T follicular helper cell (primary cell): ENCODE measurements around the gene KIR2DL4.
"Not testable (repeated sequence)": the region's sequence is repeated elsewhere in the genome, so short reads cannot be mapped to it uniquely, and the experiment has no call there.

ENCODE experiments used
- DNase-seq: peaks from one replicate; pipeline ENCODE4 v3.0.0-alpha.2; 2020; ENCODE audit warnings: low read depth

Gene KIR2DL4

DNA sequence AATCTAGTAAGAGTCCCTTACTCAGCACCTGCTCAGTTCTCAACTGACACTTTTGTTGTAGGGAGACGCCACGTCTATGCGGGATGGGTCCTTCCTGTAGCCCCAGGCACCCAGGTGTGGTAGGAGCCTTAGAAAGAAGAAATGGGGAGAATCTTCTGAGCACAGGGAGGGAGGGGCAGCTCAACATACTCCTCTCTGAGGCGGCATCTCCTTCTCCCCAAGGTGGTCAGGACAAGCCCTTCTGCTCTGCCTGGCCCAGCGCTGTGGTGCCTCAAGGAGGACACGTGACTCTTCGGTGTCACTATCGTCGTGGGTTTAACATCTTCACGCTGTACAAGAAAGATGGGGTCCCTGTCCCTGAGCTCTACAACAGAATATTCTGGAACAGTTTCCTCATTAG, 1.2 kb downstream of the KIR2DL4 start:
- no peak for DNase-seq

DNA sequence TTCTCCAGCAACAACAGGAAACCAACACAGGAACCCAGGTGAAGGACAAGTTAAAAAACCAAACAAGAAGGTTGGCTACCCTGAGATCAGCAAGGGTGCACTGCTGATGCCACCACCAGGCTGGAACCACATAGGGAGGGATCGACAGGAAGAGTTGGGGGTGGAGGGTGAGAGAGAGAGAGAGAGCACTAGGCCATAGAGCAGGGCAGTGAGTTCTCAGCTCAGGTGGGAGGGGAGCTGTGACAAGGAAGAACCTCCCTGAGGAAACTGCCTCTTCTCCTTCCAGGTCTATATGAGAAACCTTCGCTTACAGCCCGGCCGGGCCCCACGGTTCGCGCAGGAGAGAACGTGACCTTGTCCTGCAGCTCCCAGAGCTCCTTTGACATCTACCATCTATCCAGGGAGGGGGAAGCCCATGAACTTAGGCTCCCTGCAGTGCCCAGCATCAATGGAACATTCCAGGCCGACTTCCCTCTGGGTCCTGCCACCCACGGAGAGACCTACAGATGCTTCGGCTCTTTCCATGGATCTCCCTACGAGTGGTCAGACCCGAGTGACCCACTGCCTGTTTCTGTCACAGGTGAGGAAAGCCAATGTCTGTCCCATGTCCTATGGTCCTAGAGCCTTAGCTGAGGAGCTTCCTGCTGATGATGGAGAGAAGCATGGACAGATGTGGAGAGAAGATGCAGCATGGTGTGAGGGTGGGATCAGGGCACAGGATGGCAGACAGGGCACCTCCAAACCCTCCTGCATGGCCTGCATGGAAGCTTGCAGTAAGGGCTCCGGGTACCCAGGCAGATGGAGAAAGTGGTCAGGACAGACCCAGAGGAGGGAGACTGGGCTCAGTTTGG, 2.5 kb downstream of the KIR2DL4 start:
- DNase-seq: no peak

DNA sequence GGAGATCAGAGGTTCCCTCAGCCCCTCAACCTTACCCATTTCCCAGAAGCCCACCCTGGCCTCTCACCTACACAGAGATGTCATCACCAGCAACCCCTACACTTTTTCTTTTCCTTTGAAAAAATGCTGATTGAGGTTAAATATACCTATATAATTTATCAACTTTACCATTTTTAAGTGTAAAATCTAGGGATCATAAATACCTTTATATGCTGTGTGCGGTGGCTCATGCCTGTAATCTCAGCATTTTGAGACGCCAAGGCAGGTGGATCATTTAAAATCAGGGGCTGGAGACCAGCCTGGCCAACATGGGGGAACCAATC, 3.1 kb downstream of the KIR2DL4 start:
- no peak for DNase-seq

DNA sequence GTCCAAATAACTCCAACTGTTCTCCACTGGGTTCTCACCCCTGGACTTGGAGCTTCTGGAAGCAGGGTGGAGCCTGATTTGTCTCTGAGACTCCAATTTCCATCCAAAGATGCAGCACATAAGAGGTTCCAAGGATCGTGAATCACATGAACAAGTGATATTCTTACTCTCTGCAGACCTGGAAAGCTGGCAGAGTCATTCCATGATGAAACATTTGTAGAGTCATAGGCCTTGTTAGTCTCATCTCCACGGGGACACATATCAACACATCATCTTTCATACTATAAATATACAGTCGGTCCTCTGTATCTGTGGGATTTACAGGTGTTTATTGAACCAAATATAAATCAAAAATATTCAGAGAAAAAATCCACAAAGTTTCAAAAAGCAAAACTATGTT, 11.2 kb downstream of the KIR2DL4 start:
- DNase-seq: not testable (repeated sequence)

DNA sequence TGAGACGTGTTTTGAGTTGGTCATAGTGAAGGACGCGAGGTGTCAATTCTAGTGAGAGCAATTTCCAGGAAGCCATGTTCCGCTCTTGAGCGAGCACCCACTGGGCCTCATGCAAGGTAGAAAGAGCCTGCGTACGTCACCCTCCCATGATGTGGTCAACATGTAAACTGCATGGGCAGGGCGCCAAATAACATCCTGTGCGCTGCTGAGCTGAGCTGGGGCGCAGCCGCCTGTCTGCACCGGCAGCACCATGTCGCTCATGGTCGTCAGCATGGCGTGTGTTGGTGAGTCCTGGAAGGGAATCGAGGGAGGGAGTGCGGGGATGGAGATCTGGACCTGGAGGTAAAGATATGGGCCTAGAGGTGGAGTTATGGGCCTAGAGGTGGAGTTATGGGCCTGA, 12.8 kb downstream of the KIR2DL4 start, which contains the start of gene KIR3DL1:
TSS of gene KIR3DL1 (plus strand) at position 218 of the 400 bp plus-strand sequence.
- not testable (repeated sequence) for DNase-seq

DNA sequence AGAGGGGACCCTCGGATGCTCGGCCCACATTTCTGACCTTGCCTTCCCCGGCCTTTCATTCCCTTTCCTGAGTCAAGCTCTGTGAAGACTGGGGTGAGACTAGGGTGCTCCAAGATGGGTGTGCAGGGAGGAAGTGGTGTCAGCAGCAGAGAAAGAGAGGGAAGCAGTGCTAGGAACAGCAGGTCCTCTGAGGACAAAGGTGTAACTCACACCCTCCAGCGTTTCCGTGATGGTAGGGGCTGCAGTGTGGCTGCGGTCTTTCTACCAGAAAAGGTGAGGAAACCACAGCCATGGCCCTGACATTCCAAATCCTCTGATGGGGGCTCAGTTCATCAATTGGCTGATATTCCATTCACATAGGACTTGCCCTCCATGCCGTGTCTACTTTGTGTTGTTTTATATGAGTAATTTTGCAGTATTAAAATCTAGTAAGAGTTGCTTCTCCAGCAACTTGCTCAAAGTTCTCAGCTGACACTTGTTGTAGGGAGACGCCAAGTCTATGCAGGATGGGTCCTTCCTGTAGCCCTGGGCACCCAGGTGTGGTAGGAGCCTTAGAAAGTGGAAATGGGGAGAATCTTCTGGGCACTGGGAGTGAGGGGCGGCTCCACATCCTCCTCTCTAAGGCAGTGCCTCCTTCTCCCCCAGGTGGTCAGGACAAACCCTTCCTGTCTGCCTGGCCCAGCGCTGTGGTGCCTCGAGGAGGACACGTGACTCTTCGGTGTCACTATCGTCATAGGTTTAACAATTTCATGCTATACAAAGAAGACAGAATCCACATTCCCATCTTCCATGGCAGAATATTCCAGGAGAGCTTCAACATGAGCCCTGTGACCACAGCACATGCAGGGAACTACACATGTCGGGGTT, 14.5 kb downstream of the KIR2DL4 start:
- DNase-seq: no peak

DNA sequence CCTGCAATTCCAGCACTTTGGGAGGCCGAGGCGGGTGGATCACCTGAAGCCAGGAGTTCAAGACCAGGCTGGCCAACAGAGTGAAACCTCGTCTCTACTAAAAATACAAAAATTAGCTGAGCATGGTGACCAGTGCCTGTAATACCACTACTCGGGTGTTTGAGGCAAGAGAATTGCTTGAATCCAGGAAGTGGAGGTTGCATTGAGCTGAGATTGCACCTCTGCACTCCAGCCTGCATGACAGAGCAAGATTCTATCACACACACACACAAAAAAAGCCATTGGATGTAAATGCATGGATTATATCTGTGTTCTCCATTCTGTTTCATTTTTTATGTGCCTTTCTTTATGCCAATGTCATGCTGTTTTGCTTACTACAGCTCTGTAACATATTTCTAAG, 21.0 kb downstream of the KIR2DL4 start:
- not testable (repeated sequence) for DNase-seq

DNA sequence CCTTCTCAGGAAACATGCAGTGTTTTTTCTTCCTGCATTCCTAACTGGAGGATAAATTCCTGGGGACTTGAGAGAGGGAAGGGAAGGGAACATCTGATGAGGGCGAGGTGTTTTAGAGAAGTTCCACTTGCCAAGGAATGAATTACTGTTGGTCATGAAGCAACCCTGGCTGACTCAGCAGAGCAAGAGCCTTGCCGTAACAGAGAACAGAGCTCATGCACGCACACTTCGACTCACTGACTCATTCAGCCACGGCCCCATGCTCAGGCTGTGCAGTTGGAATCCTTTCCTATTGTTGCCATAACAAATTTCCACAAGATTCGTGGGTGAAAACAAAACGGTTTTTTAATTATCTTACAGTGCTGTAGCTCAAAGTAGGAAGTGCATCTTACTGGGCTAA, 21.9 kb downstream of the KIR2DL4 start:
- DNase-seq: not testable (repeated sequence)

DNA sequence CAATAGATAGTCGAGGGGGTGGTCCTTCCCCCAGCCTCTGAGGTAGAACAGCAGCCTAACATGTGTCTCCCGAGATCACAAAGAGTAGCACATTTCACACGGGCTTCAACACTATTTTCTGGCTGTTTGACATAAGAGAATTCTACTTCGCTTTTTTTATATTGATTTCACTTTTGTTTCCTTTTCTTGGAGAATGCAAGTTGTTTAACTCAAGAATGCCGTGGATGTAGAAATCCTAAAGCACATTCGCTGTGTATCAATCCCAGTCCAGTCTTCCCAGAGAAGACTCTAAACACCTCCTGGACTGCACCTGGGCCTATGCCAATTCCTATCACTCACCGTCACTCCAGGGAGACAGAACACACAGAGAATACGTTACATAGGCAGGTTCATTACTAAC, 24.7 kb downstream of the KIR2DL4 start:
- DNase-seq: not testable (repeated sequence)

DNA sequence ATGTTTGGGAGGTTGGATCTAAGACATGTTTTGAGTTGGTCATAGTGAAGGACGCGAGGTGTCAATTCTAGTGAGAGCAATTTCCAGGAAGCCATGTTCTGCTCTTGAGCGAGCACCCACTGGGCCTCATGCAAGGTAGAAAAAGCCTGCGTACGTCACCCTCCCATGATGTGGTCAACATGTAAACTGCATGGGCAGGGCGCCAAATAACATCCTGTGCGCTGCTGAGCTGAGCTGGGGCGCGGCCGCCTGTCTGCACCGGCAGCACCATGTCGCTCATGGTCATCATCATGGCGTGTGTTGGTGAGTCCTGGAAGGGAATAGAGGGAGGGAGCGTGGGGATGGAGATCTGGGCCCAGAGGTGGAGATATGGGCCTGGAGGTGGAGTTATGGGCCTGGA, 29.1 kb downstream of the KIR2DL4 start, which contains the start of gene KIR2DS4:
TSS of gene KIR2DS4 (plus strand) at position 181 of the 400 bp plus-strand sequence.
- DNase-seq: not testable (repeated sequence)

DNA sequence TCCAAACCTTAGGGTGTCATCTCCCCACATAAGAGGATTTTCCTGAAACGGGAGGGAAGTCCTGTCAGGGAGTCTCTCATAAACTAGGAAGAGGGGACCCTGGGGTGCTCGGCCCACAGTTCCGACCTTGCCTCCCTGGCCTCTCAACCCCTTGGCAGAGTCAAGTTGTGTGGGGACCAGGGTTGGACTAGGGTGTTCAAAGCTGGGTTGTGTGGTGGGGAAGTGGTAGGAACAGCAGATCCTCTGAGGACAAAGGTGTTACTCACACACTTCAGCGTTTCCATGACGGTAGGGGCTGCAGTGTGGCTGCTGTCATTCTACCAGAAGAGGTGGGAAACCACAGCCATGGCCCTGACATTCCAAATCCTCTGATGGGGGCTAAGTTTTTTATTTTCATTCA, 31.7 kb downstream of the KIR2DL4 start:
- not testable (repeated sequence) for DNase-seq

DNA sequence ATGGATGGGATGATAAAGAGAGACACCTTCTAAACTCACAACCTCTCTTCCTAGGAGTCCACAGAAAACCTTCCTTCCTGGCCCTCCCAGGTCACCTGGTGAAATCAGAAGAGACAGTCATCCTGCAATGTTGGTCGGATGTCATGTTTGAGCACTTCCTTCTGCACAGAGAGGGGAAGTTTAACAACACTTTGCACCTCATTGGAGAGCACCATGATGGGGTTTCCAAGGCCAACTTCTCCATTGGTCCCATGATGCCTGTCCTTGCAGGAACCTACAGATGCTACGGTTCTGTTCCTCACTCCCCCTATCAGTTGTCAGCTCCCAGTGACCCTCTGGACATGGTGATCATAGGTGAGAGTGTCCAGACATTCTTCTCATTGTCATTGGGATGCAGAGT, 34.1 kb downstream of the KIR2DL4 start:
- DNase-seq: not testable (repeated sequence)

DNA sequence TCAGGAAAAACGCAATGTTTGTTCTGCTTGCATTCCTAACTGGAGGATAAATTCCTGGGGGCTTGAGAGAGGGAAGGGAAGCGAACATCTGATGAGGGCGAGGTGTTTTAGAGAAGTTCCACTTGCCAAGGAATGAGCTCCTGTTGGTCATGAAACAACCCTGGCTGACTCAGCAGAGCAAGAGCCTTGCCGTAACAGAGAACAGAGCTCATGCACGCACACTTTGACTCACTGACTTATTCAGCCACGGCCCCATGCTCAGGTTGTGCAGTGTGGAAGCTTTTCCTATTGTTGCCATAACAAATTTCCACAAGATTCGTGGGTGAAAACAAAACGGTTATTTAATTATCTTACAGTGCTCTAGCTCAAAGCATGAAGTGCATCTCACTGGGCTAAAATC, 39.8 kb downstream of the KIR2DL4 start:
- DNase-seq: not testable (repeated sequence)

DNA sequence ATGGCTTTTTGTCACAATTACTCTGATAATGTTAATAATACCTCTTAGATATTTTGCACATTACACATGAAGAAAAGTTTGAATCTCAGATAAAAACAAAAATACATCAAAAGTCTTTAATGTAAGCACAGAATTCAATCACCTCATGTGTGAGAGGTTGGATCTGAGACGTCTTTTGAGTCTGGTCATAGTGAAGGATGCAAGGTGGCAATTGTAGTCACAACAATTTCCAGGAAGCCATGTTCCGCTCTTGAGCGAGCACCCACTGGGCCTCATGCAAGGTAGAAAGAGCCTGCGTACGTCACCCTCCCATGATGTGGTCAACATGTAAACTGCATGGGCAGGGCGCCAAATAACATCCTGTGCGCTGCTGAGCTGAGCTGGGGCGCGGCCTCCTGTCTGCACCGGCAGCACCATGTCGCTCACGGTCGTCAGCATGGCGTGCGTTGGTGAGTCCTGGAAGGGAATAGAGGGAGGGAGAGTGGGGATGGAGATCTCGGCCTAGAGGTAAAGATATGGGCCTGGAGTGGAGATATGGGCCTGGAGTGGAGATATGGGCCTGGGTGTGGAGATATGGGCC, 46.7 kb downstream of the KIR2DL4 start, which contains the start of gene KIR3DL2:
TSS of gene KIR3DL2 (plus strand) at position 383 of the 580 bp plus-strand sequence. CDS start at position 416, 33 bp downstream.
- not testable (repeated sequence) for DNase-seq

DNA sequence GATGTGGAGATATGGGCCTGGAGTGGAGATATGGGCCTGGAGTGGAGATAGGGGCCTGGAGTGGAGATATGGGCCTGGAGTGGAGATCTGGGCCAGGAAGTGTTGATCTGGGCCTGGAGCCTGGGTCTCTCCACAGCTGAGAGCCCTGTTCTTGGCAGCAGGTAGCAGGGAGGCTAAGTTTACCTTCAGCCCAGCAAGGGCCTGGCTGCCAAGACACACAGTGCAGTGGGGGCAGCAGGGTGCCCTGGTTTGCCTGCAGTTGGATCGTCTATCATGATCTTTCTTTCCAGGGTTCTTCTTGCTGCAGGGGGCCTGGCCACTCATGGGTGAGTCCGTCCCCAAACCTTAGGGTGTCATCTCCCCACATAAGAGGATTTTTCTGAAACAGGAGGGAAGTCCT, 47.5 kb downstream of the KIR2DL4 start:
- no peak for DNase-seq

DNA sequence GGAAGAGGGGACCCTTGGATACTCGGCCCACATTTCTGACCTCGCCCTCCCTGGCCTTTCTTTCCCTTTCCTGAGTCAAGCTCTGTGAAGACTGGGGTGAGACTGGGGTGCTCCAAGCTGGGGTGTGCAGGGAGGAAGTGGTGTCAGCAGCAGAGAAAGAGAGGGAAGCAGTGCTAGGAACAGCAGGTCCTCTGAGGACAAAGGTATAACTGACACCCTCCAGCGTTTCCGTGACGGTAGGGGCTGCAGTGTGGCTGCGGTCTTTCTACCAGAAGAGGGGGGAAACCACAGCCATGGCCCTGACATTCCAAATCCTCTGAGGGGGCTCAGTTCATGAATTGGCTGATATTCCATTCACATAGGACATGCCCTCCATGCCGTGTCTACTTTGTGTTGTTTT, 47.9 kb downstream of the KIR2DL4 start:
- no peak for DNase-seq

DNA sequence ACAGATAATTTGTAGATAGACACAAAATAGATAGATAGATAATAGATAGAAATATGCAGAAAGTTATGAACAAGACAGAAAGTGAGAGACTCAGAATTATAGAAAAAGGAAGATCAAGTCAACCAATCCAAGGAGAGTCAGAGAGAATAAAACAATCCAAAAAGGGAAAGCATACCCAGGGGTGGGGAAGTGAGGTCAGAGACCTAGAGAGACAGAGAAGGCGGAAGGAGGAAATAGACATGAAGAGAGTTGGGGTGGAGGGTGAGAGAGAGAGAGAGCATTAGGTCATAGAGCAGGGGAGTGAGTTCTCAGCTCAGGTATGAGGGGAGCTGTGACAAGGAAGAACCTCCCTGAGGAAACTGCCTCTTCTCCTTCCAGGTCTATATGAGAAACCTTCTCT, 51.8 kb downstream of the KIR2DL4 start:
- DNase-seq: not testable (repeated sequence)

DNA sequence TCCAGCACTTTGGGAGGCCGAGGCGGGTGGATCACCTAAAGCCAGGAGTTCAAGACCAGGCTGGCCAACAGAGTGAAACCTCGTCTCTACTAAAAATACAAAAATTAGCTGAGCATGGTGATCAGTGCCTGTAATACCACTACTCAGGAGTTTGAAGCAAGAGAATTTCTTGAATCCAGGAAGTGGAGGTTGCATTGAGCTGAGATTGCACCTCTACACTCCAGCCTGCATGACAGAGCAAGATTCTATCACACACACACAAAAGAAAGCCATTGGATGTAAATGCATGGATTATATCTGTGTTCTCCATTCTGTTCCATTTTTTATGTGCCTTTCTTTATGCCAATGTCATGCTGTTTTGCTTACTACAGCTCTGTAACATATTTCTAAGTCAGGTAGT, 55.1 kb downstream of the KIR2DL4 start:
- not testable (repeated sequence) for DNase-seq

DNA sequence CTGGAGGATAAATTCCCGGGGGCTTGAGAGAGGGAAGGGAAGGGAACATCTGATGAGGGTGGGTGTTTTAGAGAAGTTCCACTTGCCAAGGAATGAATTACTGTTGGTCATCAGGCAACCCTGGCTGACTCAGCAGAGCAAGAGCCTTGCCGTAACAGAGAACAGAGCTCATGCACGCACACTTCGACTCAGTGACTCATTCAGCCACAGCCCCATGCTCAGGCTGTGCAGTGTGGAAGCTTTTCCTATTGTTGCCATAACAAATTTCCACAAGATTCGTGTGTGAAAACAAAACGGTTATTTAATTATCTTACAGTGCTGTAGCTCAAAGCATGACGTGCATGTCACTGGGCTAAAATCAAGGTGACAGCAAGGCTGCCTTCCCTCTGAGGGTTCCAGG, 56.0 kb downstream of the KIR2DL4 start:
- not testable (repeated sequence) for DNase-seq

DNA sequence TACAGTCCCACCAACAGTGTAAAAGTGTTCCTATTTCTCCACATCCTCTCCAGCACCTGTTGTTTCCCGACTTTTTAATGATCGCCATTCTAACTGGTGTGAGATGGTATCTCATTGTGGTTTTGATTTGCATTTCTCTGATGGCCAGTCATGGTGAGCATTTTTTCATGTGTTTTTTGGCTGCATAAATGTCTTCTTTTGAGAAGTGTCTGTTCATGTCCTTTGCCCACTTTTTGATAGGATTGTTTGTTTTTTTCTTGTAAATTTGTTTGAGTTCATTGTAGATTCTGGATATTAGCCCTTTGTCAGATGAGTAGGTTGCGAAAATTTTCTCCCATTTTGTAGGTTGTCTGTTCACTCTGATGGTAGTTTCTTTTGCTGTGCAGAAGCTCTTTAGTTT, 60.0 kb downstream of the KIR2DL4 start:
- DNase-seq: not testable (repeated sequence)
